Activated CD8-positive, alpha-beta memory T cell treated with anti-CD3 and anti-CD28 coated beads for 24 hours (primary cell): Measurements from ENCODE around the gene NDUFA5.
A peak's percentile ranks its signal among the peaks of the same experiment; 100 is the strongest.

Source experiments
- DNase-seq: peaks from one replicate; pipeline ENCODE4 v3.0.0-alpha.2; 2020

Gene NDUFA5

DNA sequence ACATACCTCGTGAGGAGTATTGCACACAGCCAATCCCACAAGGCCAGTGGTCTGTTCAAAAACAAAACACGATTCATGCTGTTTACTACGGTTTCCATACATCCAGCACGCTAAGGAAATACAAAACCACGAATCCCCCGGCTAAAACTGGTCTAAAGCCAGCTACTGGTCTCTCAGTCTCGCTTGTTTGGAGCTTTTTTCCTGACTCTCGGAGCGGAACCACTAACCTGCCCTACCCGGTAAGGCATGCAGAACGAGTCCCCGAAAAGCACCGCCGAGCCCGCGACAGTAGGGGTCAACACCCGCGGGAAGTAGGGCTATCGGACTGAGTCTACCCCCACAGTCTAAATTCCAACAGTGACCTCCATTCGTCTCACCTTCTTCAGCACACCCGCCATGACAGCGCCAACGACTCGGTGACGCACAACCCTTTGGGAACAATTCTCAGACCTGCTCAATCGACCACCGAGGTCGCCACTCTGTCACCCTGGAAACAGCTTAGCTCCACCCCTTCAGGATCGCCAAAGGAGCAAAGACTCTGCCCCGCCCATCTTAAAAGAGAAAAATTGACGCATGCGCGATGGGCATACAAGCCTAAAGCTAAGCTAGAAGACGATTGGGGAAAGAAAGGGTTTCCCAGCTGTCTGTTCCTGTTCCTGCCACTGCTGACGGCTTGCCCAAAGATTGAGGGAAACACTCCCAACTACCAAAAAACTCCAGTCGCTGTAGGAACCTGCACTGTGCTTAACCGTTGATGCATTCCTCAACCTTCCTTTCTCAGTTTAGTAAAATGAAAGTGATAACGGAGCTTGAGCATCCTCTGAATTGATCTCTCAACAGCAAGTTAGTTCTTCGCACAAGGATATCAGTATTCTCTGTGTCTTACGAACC, at the start of gene NDUFA5:
NDUFA5 (minus strand) TSS at position 421 of the 891 bp plus-strand sequence; CDS start at position 398, 23 bp downstream.
- DNase-seq, result peak; percentile 95

- DNase-seq, result no peak
Observed at GRCh38 chr7:123604739-123605138, 47.1 kb upstream of the NDUFA5 start.

- no peak for DNase-seq
Observed at GRCh38 chr7:123602648-123603047, 45.0 kb upstream of the NDUFA5 start.

DNA sequence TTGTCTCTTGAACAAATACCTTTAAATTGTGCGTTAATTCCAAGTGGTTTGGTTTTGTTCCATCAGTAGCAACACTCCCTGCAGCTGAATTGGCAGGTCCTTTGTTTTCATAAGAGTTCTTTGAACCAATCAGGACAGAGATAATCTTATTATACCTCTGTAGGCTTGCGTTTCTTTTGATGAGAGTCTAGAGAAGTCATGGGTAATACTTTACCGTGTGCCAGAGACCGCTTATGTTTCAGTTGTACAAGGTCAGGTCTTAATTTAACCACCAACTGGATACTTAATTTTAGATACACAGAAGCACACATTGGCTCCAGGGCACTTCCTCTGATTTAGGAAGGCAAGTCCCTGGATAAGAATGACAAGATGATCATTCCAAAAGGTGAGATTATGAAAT, 43.9 kb upstream of the NDUFA5 start, which contains the start of gene ASB15:
ASB15 (plus strand) TSS at position 292 of the 400 bp plus-strand sequence. CDS start 12,682 bp downstream, outside the sequence.
- no peak for DNase-seq

DNA sequence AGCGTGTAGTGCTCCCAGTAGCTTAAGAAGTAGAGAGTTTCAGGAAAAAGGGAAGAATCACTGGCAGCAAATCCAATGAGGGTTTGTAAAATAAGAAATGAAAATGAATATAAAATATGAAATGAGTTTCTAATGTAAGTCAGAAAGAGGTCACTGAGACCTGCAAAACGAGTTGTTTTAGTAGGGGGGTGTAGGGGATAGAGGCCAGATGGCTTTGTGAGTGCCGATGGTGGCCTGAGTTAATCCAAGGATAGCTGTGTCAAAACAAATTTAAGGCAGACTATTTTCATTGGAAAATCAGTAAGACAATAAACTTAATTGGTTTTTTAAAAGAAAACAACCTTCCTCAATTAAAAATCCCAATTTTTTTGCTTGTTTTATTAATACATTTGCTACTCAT, 43.3 kb upstream of the NDUFA5 start:
- no peak for DNase-seq

DNA sequence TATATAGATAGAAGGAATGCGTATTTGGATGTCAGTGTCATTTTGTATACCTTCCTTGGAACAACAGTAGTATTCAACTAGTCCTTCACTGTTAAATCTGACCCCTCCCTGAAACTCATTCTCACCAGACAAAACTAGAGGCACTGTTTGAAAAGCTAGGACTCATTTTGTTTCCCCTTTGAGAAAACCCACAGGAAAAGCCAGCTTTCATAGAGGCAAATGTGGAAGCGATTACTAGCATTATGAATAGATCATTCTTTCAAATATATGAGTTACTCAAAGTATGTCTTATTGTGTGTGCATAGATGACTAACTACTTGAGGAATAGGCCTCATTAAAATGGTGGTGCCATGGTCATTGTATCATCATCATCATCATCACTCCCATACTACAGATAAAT, 42.1 kb upstream of the NDUFA5 start:
- DNase-seq, result no peak

GRCh38 chr7:123598657-123599056, 41.0 kb upstream of the NDUFA5 start:
- DNase-seq, result no peak

GRCh38 chr7:123594813-123595241, 37.2 kb upstream of the NDUFA5 start:
- DNase-seq, result no peak

DNA sequence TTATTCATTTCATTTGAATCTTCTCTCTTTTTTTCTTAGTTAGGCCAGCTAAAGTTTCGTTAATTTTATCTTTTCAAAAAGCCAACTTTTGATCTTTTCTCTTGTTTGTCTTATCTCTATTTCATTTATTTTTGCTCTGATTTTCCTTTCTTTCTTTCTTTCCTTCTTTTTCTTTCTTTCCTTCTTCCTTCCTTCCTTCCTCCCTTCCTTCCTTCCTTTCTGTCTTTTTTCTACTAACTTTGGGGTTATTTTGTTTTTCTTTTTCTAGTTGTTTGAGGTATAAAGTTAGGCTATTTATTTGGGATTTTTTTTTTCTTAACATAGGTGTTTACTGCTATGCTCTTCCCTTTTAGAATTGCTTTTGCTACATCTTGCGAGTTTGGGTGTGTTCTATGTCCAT, 30.8 kb upstream of the NDUFA5 start:
- no peak for DNase-seq

- no peak for DNase-seq
Observed at GRCh38 chr7:123583821-123584220, 26.2 kb upstream of the NDUFA5 start.

- no peak for DNase-seq
Observed at GRCh38 chr7:123581162-123581459, 23.5 kb upstream of the NDUFA5 start.

DNA sequence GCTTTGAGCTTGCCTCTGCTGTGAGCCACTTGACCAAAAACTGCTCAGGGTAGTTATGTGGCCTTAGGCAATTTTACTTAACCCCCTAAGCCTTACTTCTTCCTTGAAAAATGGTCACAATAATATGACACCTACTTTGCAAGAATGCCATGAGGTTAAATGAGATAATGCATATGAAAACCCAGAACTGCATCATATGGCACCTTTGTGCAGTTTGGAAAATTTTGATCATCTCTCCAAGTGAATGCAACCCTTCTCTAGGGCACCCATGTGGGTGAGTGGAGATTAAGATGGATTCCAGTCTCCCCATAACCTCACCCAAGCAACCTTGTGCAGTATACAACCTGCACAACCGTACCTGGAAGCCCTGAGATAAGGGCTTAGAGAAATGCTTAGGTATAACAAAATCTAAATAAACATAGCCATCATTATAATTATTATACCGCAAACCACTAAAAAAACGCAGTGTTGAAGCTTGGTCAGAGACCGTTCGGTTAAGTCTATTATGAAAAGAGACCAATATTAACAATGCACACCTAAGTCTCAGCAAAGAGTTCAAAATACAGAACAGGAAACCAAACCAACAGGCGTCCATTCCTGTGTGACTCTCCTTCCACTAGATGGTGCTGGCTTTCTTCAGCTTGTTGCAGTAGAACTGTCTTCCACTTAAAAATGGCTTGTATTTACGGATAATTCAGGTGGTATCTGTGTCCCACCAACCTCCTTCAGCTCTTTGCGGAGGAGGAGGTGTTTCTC, 23.0 kb upstream of the NDUFA5 start:
- no peak for DNase-seq

- no peak for DNase-seq
Observed at GRCh38 chr7:123579416-123579815, 21.8 kb upstream of the NDUFA5 start.

- DNase-seq, result no peak
Observed at GRCh38 chr7:123573896-123574467, 16.4 kb upstream of the NDUFA5 start.

DNA sequence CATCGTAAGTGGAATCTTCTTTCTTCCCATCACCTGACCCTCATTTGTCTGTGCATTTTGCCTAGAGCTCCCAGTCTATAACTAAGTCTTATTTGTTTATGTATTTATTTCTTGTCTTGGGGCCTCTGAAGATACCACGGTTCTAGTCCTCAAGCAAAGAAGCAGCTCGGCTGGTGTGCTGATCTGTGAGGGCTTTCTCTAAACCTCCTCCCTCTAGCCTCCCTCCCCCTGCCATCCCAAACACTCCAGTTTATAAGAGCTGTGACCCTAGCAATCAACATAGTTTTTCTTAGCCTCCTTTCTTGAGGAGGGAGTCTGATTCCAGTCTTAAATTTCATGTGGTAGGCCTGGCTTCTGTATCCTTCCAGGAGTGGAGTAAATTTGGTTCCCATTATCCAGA, 15.7 kb upstream of the NDUFA5 start:
- DNase-seq, result no peak

DNA sequence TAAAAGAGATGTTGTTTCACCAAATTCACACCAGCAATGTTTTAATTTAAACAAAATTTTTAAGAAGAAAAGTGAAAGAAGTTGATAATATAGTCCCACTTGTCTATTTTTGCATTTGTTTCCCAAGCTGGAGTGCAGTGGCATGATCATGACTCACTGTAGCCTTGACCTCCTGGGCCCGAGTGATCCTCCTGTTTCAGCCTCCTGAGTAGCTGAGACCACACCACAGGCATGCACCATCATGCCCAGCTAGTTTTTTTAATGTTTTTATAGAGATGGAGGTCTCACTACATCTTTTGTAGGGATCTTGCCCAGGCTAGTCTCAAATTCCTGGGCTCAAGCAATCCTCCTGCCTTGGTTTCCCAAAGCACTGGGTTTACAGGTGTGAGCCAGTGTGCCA, 14.1 kb upstream of the NDUFA5 start:
- no peak for DNase-seq

DNA sequence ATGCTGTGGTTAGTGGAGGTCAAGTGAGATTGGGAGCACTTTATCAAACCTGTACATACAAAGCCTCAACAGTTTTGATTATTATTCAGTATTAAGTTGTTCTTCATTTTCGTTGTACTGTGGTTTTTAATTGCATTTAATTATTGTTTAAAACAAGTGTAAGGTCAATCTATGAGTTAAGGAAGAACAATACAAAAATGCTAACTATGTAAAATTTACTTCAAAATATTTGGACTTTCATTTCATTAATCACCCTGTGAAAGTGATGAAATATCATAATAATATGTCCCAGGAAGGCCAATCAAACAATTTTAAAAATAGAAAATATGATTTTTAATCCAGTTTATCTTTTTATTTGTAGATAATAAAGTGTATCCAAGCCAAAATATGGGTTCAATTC, 13.6 kb upstream of the NDUFA5 start:
- no peak for DNase-seq

DNA sequence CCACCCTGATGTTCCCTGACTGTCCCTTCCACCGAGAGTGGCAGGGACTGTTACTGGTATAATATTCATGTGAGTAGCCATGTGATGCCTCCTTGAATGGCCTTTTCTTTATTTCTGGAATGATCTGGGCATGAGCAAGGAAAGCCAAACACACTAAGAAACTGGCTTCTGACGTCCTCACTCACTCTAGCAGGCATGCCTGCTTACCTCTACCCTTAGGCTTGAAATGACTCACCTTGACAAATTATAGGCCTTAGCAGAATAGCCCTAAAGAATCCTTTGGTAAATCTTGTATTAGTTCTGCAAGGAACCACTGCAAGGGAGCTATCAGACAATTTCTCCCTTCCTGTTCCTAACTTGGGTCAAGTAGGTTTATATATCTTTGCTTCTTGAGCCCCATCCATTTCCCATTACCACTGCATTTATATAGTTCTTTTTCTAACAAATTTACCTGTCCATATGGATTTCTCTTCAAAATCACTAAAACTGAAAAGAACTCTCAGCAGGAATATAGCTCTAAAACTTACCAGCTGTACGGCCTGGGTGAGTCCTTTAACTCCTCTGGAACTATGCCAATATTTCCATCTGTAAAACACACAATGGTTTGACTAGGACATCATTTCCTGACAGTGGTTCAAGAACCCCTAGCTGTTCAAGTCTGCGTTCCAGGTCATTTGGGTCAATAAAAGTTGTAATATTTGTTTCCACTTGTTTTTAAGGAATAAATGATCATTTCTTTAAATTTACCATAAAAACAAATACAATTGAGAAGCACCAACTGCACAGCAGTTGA, 13.0 kb upstream of the NDUFA5 start:
- no peak for DNase-seq

DNA sequence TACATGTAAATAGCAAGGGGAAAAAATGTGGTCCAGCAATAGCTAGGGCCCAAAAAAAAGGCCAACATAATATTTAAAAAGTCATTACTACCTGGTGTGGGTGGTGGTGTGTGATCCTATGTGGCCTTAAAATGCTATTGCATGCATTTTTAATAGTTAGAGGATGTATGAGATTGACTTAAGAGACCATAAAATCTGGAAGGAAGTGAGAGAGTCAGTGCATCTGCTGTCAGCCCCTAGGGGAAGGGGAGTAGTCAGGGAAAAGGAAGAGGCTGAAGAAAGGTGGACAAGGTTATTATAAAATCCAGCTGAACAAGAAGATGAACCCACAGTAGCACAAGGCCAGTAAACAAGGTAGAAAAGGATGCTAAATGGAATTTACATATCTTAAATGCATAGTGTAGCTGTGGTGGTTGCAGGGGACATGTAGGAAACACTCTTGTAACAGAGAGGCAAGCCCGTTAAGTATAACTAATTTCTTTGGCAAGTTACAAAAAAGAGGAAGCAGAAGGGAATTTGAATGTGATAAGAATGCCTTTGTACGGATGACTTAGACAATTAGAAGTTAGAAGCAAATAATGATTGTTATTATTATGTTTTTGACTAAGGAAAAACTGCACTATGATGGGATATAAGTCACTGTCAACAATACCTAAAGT, 11.9 kb upstream of the NDUFA5 start:
- DNase-seq, result no peak

- DNase-seq, result no peak
Observed at GRCh38 chr7:123562121-123562520, 4.5 kb upstream of the NDUFA5 start.

- DNase-seq, result no peak
Observed at GRCh38 chr7:123558289-123558874, 764 bp upstream of the NDUFA5 start.

- DNase-seq, result no peak
Observed at GRCh38 chr7:123557016-123557397, 611 bp downstream of the NDUFA5 start.
